CMK (cell line): Measurements from ENCODE around the gene FYN.

Experiments
- DNase-seq: peaks from one replicate; pipeline ENCODE4 v3.0.0-alpha.2; 2010; ENCODE audit warnings: low read depth

FYN gene

GRCh38 chr6:111831408-111831807, 41.8 kb downstream of the FYN start:
- DNase-seq = no peak

GRCh38 chr6:111829998-111830397, 43.3 kb downstream of the FYN start:
- DNase-seq = no peak

- DNase-seq = no peak
These were observed 43.7 kb downstream of the FYN start for GRCh38 chr6:111829581-111829980.

GRCh38 chr6:111828809-111829208, 44.4 kb downstream of the FYN start:
- no peak for DNase-seq

GRCh38 chr6:111825439-111826086, 47.7 kb downstream of the FYN start:
- no peak for DNase-seq

GRCh38 chr6:111824608-111825337, 48.5 kb downstream of the FYN start:
- DNase-seq = no peak

GRCh38 chr6:111823831-111824607, 49.2 kb downstream of the FYN start:
- no peak for DNase-seq

GRCh38 chr6:111823012-111823411, 50.2 kb downstream of the FYN start:
- no peak for DNase-seq

- DNase-seq = no peak
These were observed 53.8 kb downstream of the FYN start for GRCh38 chr6:111819458-111819857.

GRCh38 chr6:111818539-111819226, 54.6 kb downstream of the FYN start:
- no peak for DNase-seq

GRCh38 chr6:111817451-111818120, 55.7 kb downstream of the FYN start:
- DNase-seq = no peak

- DNase-seq = no peak
These were observed 59.5 kb downstream of the FYN start for GRCh38 chr6:111813677-111814310.

- DNase-seq = no peak
These were observed 60.0 kb downstream of the FYN start for GRCh38 chr6:111813237-111813636.

GRCh38 chr6:111812060-111813038, 60.9 kb downstream of the FYN start:
- no peak for DNase-seq

GRCh38 chr6:111810294-111811131, 62.7 kb downstream of the FYN start:
- no peak for DNase-seq

- no peak for DNase-seq
These were observed 63.5 kb downstream of the FYN start for GRCh38 chr6:111809766-111810165.

- DNase-seq = no peak
These were observed 64.0 kb downstream of the FYN start for GRCh38 chr6:111809264-111809663.

- no peak for DNase-seq
These were observed 64.8 kb downstream of the FYN start for GRCh38 chr6:111808493-111808892.
